HCT116 (cell line): ENCODE results near the gene ZNF665.

Experiments used
- EZH2 ChIP-seq: fragments of 200-600 bp; sonication (generic); IDR thresholded peaks from 2 replicates; pipeline ENCODE4 v1.6.1; 2017; ENCODE audit warnings: antibody characterized with exemption, mixed run types
- TF ChIP-seq, protein P1 (sequence below), 3 experiments: fragments of 200-600 bp in 1 of 3; sonication (generic) in 1 of 3; IDR thresholded peaks in 2 of 3; conservative IDR thresholded peaks in 1 of 3; 2 replicates each; pipeline ENCODE4 v1.5.1; 2012 to 2017; ENCODE audit warnings: low read depth in 2 of 3, low read length in 2 of 3, antibody characterized with exemption in 1 of 3, borderline replicate concordance in 1 of 3, control low read depth in 1 of 3, mild to moderate bottlenecking in 1 of 3, mixed read lengths in 1 of 3, mixed run types in 1 of 3, moderate library complexity in 1 of 3; ENCODE audit not compliant: insufficient read depth in 1 of 3

DNA sequence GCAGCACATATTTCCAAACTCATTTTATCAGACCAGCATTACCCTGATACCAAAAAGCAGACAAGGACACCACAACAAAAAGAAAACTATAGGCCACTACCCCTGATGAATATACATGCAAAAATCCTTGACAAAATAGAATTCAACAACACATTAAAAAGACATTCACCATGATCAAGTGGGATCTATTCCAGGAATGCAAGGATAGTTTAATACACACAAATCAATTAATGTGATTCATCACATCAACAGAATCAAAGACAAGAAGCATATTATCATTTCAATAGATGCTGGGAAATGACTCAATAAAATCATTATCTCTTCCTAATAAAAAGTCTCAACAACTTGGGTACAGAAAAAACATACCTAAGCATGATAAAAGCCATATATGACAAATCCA, 45.5 kb downstream of the ZNF665 start:
- TF ChIP-seq, protein P1, sequence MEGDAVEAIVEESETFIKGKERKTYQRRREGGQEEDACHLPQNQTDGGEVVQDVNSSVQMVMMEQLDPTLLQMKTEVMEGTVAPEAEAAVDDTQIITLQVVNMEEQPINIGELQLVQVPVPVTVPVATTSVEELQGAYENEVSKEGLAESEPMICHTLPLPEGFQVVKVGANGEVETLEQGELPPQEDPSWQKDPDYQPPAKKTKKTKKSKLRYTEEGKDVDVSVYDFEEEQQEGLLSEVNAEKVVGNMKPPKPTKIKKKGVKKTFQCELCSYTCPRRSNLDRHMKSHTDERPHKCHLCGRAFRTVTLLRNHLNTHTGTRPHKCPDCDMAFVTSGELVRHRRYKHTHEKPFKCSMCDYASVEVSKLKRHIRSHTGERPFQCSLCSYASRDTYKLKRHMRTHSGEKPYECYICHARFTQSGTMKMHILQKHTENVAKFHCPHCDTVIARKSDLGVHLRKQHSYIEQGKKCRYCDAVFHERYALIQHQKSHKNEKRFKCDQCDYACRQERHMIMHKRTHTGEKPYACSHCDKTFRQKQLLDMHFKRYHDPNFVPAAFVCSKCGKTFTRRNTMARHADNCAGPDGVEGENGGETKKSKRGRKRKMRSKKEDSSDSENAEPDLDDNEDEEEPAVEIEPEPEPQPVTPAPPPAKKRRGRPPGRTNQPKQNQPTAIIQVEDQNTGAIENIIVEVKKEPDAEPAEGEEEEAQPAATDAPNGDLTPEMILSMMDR (IDR thresholded peaks at IDR 0.05 in 2 of 3, conservative IDR thresholded peaks at IDR 0.05 in 1 of 3; ENCODE audit: borderline replicate concordance in 1 of 3, insufficient read depth in 1 of 3, low read depth in 2 of 3, low read length in 2 of 3), result no peak
- no peak for TF ChIP-seq EZH2
